Prostate gland (tissue), 2 donors: ENCODE results near the gene GSTM2.

Experiments used
- CTCF ChIP-seq, 4 experiments: fragments of 200-600 bp in 2 of 4; fragments of 450-650 bp in 2 of 4; sonication (generic) in 2 of 4; IDR thresholded peaks; 1 replicate in 3 of 4; 2 replicates in 1 of 4; pipeline ENCODE4 v1.5.1; 2016 to 2019; ENCODE audit warnings: antibody characterized with exemption in 4 of 4, mild to moderate bottlenecking in 2 of 4, moderate library complexity in 2 of 4
- POLR2A ChIP-seq: fragments of 450-650 bp; IDR thresholded peaks from one replicate; pipeline ENCODE4 v1.6.1; 2016; ENCODE audit warnings: antibody characterized with exemption, mild to moderate bottlenecking
- POLR2AphosphoS5 ChIP-seq: sonication (generic); formaldehyde crosslinking; IDR thresholded peaks from one replicate; pipeline ENCODE4 v1.6.1; 2017; ENCODE audit warnings: antibody characterized with exemption

DNA sequence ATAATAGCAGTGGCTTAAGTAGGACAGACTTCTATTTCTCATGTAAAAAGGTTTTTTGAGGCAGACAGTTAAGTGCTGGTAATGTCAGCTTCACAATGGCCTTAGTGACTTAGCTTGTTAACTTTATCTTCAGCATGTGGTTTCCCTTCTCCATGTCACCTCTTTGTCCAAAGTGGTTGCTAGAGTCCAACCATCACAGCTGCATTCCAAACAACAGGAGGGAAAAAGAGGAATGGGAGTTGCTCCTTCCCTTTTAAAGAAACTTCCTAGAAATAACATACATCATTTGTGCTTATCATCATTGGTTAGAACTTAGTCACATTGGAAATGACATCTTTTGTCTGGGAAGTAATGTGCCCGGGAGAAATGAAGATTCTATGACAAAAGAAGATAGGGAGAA, 54.1 kb downstream of the GSTM2 start:
- no peak for TF ChIP-seq CTCF (IDR thresholded peaks at IDR 0.05)
- TF ChIP-seq POLR2A: no peak
- TF ChIP-seq POLR2AphosphoS5: no peak
